ENCODE results near the gene DDX20.

DNA sequence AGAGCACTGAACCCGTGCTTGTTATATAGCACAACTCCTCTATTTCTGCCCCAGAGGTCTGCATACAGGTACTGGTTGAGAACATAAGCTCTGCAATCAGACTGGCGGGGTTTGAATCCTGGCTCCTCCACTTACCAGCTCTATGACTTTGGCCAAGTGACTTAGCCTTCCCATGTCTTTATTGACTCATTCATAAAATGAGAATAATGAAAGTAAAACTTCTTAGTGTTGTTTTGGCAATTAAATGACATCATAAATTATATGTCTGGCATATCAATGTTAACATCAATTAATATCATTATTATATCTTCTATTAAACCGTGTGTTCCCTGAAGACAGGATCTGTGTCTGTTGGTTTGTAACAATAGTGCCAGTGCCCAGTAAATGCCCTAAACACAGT lies 20.8 kb upstream of the DDX20 start:
- TF ChIP-seq SAP30 (IDR thresholded peaks at IDR 0.05; ENCODE audit: insufficient read depth, insufficient replicate concordance, low read length) (no peak), TAF1 (IDR thresholded peaks at IDR 0.05; ENCODE audit: low read depth, low read length) (no peak)
